IMR-90 (cell line): ENCODE results near the gene VDAC1. TPM values are rescaled to one million over a fixed set of nuclear protein-coding genes. Genes with fewer than 3 reads are reported as not detected.

Experiments
- ATAC-seq: fragments of 200-7000 bp; cut with Tn5 transposase; 2 replicates; pipeline ENCODE4 v1.9.1; 2020; ENCODE audit warnings: low read depth, mild to moderate bottlenecking, moderate library complexity
- BruUV-seq: library from RNA; stranded (reverse); fragments of 400-500 nt; replicated peaks from 2 replicates; lab custom pipeline; 2021; lab: Mats Ljungman, UMichigan
- CTCF ChIA-PET: fragments of 300-600 bp; formaldehyde crosslinking; extraction: SDS; loops from one replicate; lab custom pipeline; 2021; ENCODE audit warnings: antibody characterized with exemption; lab: Yijun Ruan, JAX
- POLR2A ChIA-PET: fragments of 300-600 bp; sonication (Branson Sonifier 250); formaldehyde crosslinking; loops from one replicate; lab custom pipeline; 2022; ENCODE audit warnings: antibody characterized with exemption; ENCODE audit not compliant: unreplicated experiment; lab: Charles Lee
- DNase-seq: peaks from one replicate; pipeline ENCODE4 v3.0.0; 2013
- H2AFZ ChIP-seq: replicated peaks from 2 replicates; pipeline ENCODE3; 2013; ENCODE audit warnings: low read length, mild to moderate bottlenecking; ENCODE audit not compliant: poor library complexity
- H2AK5ac ChIP-seq: 2 replicates; pipeline ENCODE4 v1.6.1; 2013; ENCODE audit warnings: low read depth, low read length, inconsistent platforms
- H2AK9ac ChIP-seq: replicated peaks from 2 replicates; pipeline ENCODE3; 2013; ENCODE audit warnings: mild to moderate bottlenecking, low read depth, low read length, moderate library complexity; ENCODE audit not compliant: poor library complexity
- H2BK120ac ChIP-seq: 2 replicates; pipeline ENCODE4 v1.6.1; 2013; ENCODE audit warnings: low read depth, low read length, inconsistent platforms
- H2BK15ac ChIP-seq: 3 replicates; pipeline ENCODE4 v1.6.1; 2013; ENCODE audit warnings: low read depth, low read length, inconsistent platforms
- H2BK20ac ChIP-seq: 2 replicates; pipeline ENCODE4 v1.6.1; 2013; ENCODE audit warnings: low read depth, mild to moderate bottlenecking, inconsistent platforms, low read length, moderate library complexity
- H2BK5ac ChIP-seq: 2 replicates; pipeline ENCODE4 v1.6.1; 2013; ENCODE audit warnings: mild to moderate bottlenecking, low read depth, low read length, inconsistent platforms; ENCODE audit not compliant: poor library complexity, severe bottlenecking
- H3K14ac ChIP-seq: replicated peaks from 2 replicates; pipeline ENCODE4 v1.6.1; 2013; ENCODE audit warnings: low read depth, low read length, inconsistent platforms
- H3K18ac ChIP-seq: 2 replicates; pipeline ENCODE4 v1.6.1; 2013; ENCODE audit warnings: low read depth, low read length, control low read depth
- H3K23ac ChIP-seq: 2 replicates; pipeline ENCODE4 v1.6.1; 2013; ENCODE audit warnings: low read depth, low read length, inconsistent platforms
- H3K27ac ChIP-seq: 2 replicates; pipeline ENCODE4 v1.5.1; 2013; ENCODE audit warnings: mild to moderate bottlenecking, control low read depth, low read length; ENCODE audit not compliant: insufficient read depth
- H3K27me3 ChIP-seq: 2 replicates; pipeline ENCODE4 v1.6.1; 2013; ENCODE audit warnings: low read length; ENCODE audit not compliant: control insufficient read depth, insufficient read depth
- H3K36me3 ChIP-seq: 2 replicates; pipeline ENCODE4 v1.6.1; 2013; ENCODE audit warnings: low read length, mixed read lengths; ENCODE audit not compliant: control insufficient read depth, insufficient read depth
- H3K4ac ChIP-seq: 2 replicates; pipeline ENCODE4 v1.6.1; 2013; ENCODE audit warnings: low read depth, low read length, inconsistent platforms
- H3K4me1 ChIP-seq: 2 replicates; pipeline ENCODE4 v1.6.1; 2013; ENCODE audit warnings: low read length, mixed read lengths; ENCODE audit not compliant: control insufficient read depth, insufficient read depth
- H3K4me2 ChIP-seq: 2 replicates; pipeline ENCODE4 v1.6.1; 2013; ENCODE audit warnings: low read depth, mild to moderate bottlenecking, control low read depth, low read length, moderate library complexity
- H3K4me3 ChIP-seq: 2 replicates; pipeline ENCODE4 v1.5.1; 2013; ENCODE audit warnings: low read depth, mild to moderate bottlenecking, control low read depth, low read length, moderate library complexity; ENCODE audit not compliant: insufficient read depth
- H3K56ac ChIP-seq: 2 replicates; pipeline ENCODE4 v1.6.1; 2013; ENCODE audit warnings: low read length, inconsistent platforms; ENCODE audit not compliant: insufficient read depth; ENCODE audit errors: extremely low read depth
- H3K79me1 ChIP-seq, 2 experiments: 2 replicates each; pipeline ENCODE4 v1.6.1; 2013; ENCODE audit warnings: low read length in 2 of 2, inconsistent platforms in 1 of 2, low read depth in 1 of 2
- H3K9ac ChIP-seq: 2 replicates; pipeline ENCODE4 v1.6.1; 2013; ENCODE audit warnings: low read depth, low read length, control low read depth
- H3K9me1 ChIP-seq: 2 replicates; pipeline ENCODE4 v1.6.1; 2013; ENCODE audit warnings: low read length, inconsistent platforms; ENCODE audit not compliant: insufficient read depth
- H3K9me3 ChIP-seq: 2 replicates; pipeline ENCODE4 v1.6.1; 2013; ENCODE audit warnings: low read length; ENCODE audit not compliant: control insufficient read depth, insufficient read depth
- H4K20me1 ChIP-seq: 2 replicates; pipeline ENCODE4 v1.6.1; 2013; ENCODE audit warnings: low read length, inconsistent platforms; ENCODE audit not compliant: insufficient read depth
- H4K5ac ChIP-seq: 2 replicates; pipeline ENCODE4 v1.6.1; 2013; ENCODE audit warnings: mild to moderate bottlenecking, low read depth, low read length, control low read depth
- H4K8ac ChIP-seq, 2 experiments: 2 replicates each; pipeline ENCODE4 v1.6.1; 2013; ENCODE audit warnings: low read depth in 2 of 2, low read length in 2 of 2, control low read depth in 1 of 2, inconsistent platforms in 1 of 2
- H4K91ac ChIP-seq: 2 replicates; pipeline ENCODE4 v1.6.1; 2013; ENCODE audit warnings: low read depth, low read length, inconsistent platforms; ENCODE audit not compliant: insufficient read depth
- BHLHE40 ChIP-seq: fragments of 150-350 bp; IDR thresholded peaks from 2 replicates; pipeline ENCODE4 v1.6.1; 2016; ENCODE audit warnings: mild to moderate bottlenecking, low read depth, low read length
- CHD1 ChIP-seq: IDR thresholded peaks from 2 replicates; pipeline ENCODE4 v1.6.1; 2012; ENCODE audit warnings: low read depth, low read length, improper control_type of control experiment
- FOS ChIP-seq: fragments of 150-350 bp; IDR thresholded peaks from 2 replicates; pipeline ENCODE4 v1.6.1; 2016; ENCODE audit warnings: low read depth, low read length
- MXI1 ChIP-seq: IDR thresholded peaks from 2 replicates; pipeline ENCODE4 v1.6.1; 2012; ENCODE audit warnings: low read depth, mild to moderate bottlenecking, low read length, moderate library complexity, borderline replicate concordance
- NFE2L2 ChIP-seq: fragments of 150-350 bp; IDR thresholded peaks from 2 replicates; pipeline ENCODE4 v1.6.1; 2016; ENCODE audit warnings: low read depth, mild to moderate bottlenecking, low read length
- RCOR1 ChIP-seq: IDR thresholded peaks from 2 replicates; pipeline ENCODE4 v1.6.1; 2012; ENCODE audit warnings: mild to moderate bottlenecking, low read length, improper control_type of control experiment; ENCODE audit not compliant: insufficient replicate concordance
- RFX5 ChIP-seq: IDR thresholded peaks from 2 replicates; pipeline ENCODE4 v1.8.0; 2012; ENCODE audit warnings: low read depth, mild to moderate bottlenecking, low read length, moderate library complexity
- WGBS, 2 experiments: methylation state at CpG; one replicate each; pipeline versions ENCODE4 v1.1.5 to v1.1.7; 2013; ENCODE audit warnings: missing lambda C conversion rate in 2 of 2; ENCODE audit not compliant: insufficient read length in 1 of 2; ENCODE audit errors: extremely low coverage in 2 of 2; 5-methylcytosine and 5-hydroxymethylcytosine counted together
- dilution Hi-C: fragments of 300-500 bp; cut with HindIII; formaldehyde crosslinking; loops from one replicate; pipeline ENCODE4 v1.14.3; 2018; ENCODE audit warnings: low sequenced_read_pairs; ENCODE audit not compliant: unreplicated experiment
- in situ Hi-C: fragments of 300-500 bp; cut with MboI; formaldehyde crosslinking; loops from 3 replicates; pipeline ENCODE4 v1.14.3; 2019; ENCODE audit warnings: low sequenced_read_pairs, inconsistent platforms, mixed read lengths
- intact Hi-C: fragments of 100-400 bp; cut with micrococcal nuclease; formaldehyde crosslinking; loops from 2 replicates; pipeline ENCODE4 v1.10.0; 2022
- polyA plus RNA-seq, 3 experiments: library from polyadenylated mRNA; depleted of rRNA; stranded (reverse); fragments of >200 nt; gene quantifications; 2 replicates each; pipeline ENCODE4 v1.2.3, GENCODE V29; 2012; ENCODE audit warnings: low replicate concordance in 1 of 3
- total RNA-seq: library from RNA; depleted of rRNA; stranded (reverse); fragments of >200 nt; gene quantifications from 2 replicates; pipeline ENCODE4 v1.2.3, GENCODE V29; 2012
- TF ChIP-seq, protein P1 (sequence below): fragments of 150-350 bp; IDR thresholded peaks from 2 replicates; pipeline ENCODE4 v1.6.1; 2017; ENCODE audit warnings: mild to moderate bottlenecking, antibody characterized with exemption, low read length, low read depth
- TF ChIP-seq, protein P2 (sequence below): conservative IDR thresholded peaks from 2 replicates; pipeline ENCODE4 v1.5.1; 2012; ENCODE audit warnings: mild to moderate bottlenecking, low read depth, low read length, improper control_type of control experiment

Gene VDAC1
- total and polyA plus RNA-seq, 2 of the 4 experiments (the other 2 are of a cell fraction), result 289 to 365 TPM

GRCh38 chr5:133962801-133963476 lies 41.8 kb downstream of the VDAC1 start (continued):
- no peak for TF ChIP-seq BHLHE40

- Histone ChIP-seq H4K20me1 (peaks cover 13% of the 10 kb centered on the region; the same call in 1 of the 2 replicates), H3K9me1 (no peaks in the 10 kb centered on the region; the same call in 1 of the 2 replicates), H3K9ac (no peak overlapping the region), H3K27me3 (no peaks in the 10 kb centered on the region), H2BK120ac (no peak overlapping the region; the same call in 1 of the 2 replicates), H3K4me3 (no peak overlapping the region), H2BK5ac (no peak overlapping the region), H2BK20ac (no peak overlapping the region), H2AK5ac (no peak overlapping the region), H3K4me2 (peak overlapping the region; percentile 57; the same call in 1 of the 2 replicates), H4K91ac (no peak overlapping the region), H3K56ac (no peak overlapping the region), H3K4me1 (peaks cover 4% of the 10 kb centered on the region), H3K79me1 (peaks cover 29 to 59% of the 10 kb centered on the region in 2 experiments), H2AK9ac (no peak overlapping the region), H2AFZ (no peak overlapping the region), H4K8ac (peak overlapping the region in 1 of 2 experiments; percentile 8; a peak in 1 of 4 replicates), H3K23ac (no peak overlapping the region), H2BK15ac (no peak overlapping the region), H3K9me3 (peaks cover 2% of the 10 kb centered on the region; the same call in 1 of the 2 replicates), H3K14ac (0 out of 2 replicates have a peak overlapping the region, but pooled peaks have one; percentile 5), H3K18ac (no peak overlapping the region; the same call in 1 of the 2 replicates), H3K4ac (no peak overlapping the region), H3K36me3 (peaks cover 6% of the 10 kb centered on the region), H3K27ac (no peak overlapping the region), H4K5ac (no peak overlapping the region)
- TF ChIP-seq, protein P1, sequence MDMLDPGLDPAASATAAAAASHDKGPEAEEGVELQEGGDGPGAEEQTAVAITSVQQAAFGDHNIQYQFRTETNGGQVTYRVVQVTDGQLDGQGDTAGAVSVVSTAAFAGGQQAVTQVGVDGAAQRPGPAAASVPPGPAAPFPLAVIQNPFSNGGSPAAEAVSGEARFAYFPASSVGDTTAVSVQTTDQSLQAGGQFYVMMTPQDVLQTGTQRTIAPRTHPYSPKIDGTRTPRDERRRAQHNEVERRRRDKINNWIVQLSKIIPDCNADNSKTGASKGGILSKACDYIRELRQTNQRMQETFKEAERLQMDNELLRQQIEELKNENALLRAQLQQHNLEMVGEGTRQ, result no peak
- no peak for TF ChIP-seq FOS
- TF ChIP-seq RFX5, result no peak
- TF ChIP-seq RCOR1, result no peak
- TF ChIP-seq CHD1, result no peak
- TF ChIP-seq, protein P2, sequence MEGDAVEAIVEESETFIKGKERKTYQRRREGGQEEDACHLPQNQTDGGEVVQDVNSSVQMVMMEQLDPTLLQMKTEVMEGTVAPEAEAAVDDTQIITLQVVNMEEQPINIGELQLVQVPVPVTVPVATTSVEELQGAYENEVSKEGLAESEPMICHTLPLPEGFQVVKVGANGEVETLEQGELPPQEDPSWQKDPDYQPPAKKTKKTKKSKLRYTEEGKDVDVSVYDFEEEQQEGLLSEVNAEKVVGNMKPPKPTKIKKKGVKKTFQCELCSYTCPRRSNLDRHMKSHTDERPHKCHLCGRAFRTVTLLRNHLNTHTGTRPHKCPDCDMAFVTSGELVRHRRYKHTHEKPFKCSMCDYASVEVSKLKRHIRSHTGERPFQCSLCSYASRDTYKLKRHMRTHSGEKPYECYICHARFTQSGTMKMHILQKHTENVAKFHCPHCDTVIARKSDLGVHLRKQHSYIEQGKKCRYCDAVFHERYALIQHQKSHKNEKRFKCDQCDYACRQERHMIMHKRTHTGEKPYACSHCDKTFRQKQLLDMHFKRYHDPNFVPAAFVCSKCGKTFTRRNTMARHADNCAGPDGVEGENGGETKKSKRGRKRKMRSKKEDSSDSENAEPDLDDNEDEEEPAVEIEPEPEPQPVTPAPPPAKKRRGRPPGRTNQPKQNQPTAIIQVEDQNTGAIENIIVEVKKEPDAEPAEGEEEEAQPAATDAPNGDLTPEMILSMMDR, result no peak
- TF ChIP-seq NFE2L2, result no peak
- no peak for TF ChIP-seq MXI1
- in situ Hi-C loops (no loop called here), intact Hi-C loops (no loop called here), dilution Hi-C loops (no loop called here)
- no peak for DNase-seq
- ChIA-PET POLR2A (no interaction called here), CTCF (no interaction called here)
- ATAC-seq, result peak; percentile 15; the same call in 1 of the 2 replicates
- 67% methylated on average over 1 of the region's 2 CpGs; no CpG with 5 or more reads in 1 of the 2 experiments for whole genome bisulfite sequencing, 2 experiments
- no TSS peak for BruUV-seq
Measured at GRCh38 chr5:133962131-133962530, 42.6 kb downstream of the VDAC1 start.
